H1 (cell line): ENCODE results near the gene JAG1. TPM values are rescaled to one million over a fixed set of nuclear protein-coding genes. Genes with fewer than 3 reads are reported as not detected.

Experiments used
- CHD7 ChIP-seq: fragments of 300-600 bp; sonication (generic); IDR thresholded peaks from 2 replicates; pipeline ENCODE4 v1.7.1; 2012; ENCODE audit warnings: low read length, moderate library complexity, mild to moderate bottlenecking, inconsistent platforms; ENCODE audit not compliant: insufficient replicate concordance
- JUN ChIP-seq: IDR thresholded peaks from 2 replicates; pipeline ENCODE4 v1.6.1; 2011; ENCODE audit warnings: low read depth, mild to moderate bottlenecking, improper control_type of control experiment, low read length
- JUND ChIP-seq: IDR thresholded peaks from 2 replicates; pipeline ENCODE4 v1.6.1; 2011; ENCODE audit warnings: mild to moderate bottlenecking, improper control_type of control experiment, low read length
- RFX5 ChIP-seq: IDR thresholded peaks from 2 replicates; pipeline ENCODE4 v1.6.1; 2011; ENCODE audit warnings: low read depth, low read length, improper control_type of control experiment, borderline replicate concordance
- SP2 ChIP-seq: IDR thresholded peaks from 2 replicates; pipeline ENCODE4 v1.6.1; 2012; ENCODE audit warnings: mild to moderate bottlenecking, low read length, inconsistent platforms
- TAF1 ChIP-seq: IDR thresholded peaks from 2 replicates; pipeline ENCODE4 v1.6.1; 2011; ENCODE audit warnings: mild to moderate bottlenecking, low read depth, low read length
- polyA plus RNA-seq, 7 experiments: library from polyadenylated mRNA; depleted of rRNA in 3 of 7; stranded (reverse) in 5 of 7; unstranded in 2 of 7; fragments of >200 nt in 5 of 7; fragments of 200-250 nt in 2 of 7; gene quantifications; 1 replicate in 5 of 7; 2 replicates in 1 of 7; 4 replicates in 1 of 7; pipeline versions ENCODE4 v1.2.1 to v1.2.3, GENCODE V29; 2011 to 2013; ENCODE audit warnings: missing spikeins in 2 of 7, mixed read lengths in 2 of 7
- total RNA-seq: library from RNA; stranded (reverse); fragmentation: NEBNext Ultra II Directional; extraction: Animal tissue kit (Norgen Biotek cat#: 25700); gene quantifications from 2 replicates; pipeline ENCODE4 v1.2.1, GENCODE V29; 2021
- TF ChIP-seq, protein P1 (sequence below), 3 experiments: IDR thresholded peaks; 1 replicate in 2 of 3; 2 replicates in 1 of 3; pipeline versions ENCODE4 v1.5.1 to v1.6.1; 2011; ENCODE audit warnings: low read length in 3 of 3, mild to moderate bottlenecking in 3 of 3, inconsistent platforms in 2 of 3, low read depth in 1 of 3, moderate library complexity in 1 of 3; ENCODE audit not compliant: insufficient read depth in 1 of 3; ENCODE audit errors: control extremely low read depth in 1 of 3

JAG1 gene
- total and polyA plus RNA-seq, 2 of the 8 experiments (the other 6 are each of a cell fraction or from before 2014, with no cell fraction given), result 13.5 to 27.3 TPM

- TF ChIP-seq CHD7, result no peak
- TF ChIP-seq JUND, result no peak
- TF ChIP-seq RFX5, result no peak
- TF ChIP-seq JUN, result no peak
- TF ChIP-seq, protein P1, sequence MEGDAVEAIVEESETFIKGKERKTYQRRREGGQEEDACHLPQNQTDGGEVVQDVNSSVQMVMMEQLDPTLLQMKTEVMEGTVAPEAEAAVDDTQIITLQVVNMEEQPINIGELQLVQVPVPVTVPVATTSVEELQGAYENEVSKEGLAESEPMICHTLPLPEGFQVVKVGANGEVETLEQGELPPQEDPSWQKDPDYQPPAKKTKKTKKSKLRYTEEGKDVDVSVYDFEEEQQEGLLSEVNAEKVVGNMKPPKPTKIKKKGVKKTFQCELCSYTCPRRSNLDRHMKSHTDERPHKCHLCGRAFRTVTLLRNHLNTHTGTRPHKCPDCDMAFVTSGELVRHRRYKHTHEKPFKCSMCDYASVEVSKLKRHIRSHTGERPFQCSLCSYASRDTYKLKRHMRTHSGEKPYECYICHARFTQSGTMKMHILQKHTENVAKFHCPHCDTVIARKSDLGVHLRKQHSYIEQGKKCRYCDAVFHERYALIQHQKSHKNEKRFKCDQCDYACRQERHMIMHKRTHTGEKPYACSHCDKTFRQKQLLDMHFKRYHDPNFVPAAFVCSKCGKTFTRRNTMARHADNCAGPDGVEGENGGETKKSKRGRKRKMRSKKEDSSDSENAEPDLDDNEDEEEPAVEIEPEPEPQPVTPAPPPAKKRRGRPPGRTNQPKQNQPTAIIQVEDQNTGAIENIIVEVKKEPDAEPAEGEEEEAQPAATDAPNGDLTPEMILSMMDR (IDR thresholded peaks at IDR 0.05; ENCODE audit: control extremely low read depth in 1 of 3, insufficient read depth in 1 of 3, low read depth in 1 of 3, low read length in 3 of 3), result no peak
- no peak for TF ChIP-seq SP2
- no peak for TF ChIP-seq TAF1
Measured at GRCh38 chr20:10604865-10605440, 68.8 kb downstream of the JAG1 start (continued).
